ENCODE data around the gene TCN2.

DNA sequence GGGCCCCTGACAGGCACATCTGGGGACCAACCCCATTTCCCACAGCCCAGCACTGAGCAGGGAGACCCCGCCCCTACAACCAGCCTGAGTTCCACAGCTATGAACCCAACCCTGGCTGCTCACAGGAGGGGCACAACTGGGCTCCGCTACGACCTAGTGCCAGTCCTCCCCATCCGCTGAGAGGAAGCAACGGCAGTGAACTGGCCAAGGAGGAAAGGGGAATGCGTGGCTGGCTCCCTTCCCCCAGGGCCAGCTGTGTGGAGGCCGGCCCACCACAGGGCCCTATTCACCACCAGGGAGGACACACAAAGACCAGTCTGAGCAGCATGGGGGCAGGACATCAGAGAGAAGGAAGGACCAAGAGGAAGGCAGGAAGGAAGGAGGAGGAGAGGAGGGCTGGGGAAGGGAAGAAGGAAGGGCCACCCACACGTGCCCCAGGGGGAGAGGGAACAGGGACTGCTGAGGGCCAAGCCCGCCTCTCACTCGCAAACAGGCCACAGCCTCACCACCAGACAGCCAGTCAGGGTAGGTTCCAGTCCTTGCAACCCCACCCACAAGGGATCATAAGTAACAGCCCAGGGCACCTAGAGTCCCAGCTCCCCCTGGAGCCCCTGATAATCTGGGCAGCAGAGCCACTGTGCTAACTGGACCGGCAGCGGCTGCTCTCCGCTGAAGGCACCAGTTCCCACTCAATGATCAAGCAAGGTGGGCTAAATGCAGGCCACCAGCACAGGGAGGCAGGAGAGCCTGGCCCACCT lies 24.0 kb upstream of the TCN2 start:
- TF ChIP-seq, protein P1, sequence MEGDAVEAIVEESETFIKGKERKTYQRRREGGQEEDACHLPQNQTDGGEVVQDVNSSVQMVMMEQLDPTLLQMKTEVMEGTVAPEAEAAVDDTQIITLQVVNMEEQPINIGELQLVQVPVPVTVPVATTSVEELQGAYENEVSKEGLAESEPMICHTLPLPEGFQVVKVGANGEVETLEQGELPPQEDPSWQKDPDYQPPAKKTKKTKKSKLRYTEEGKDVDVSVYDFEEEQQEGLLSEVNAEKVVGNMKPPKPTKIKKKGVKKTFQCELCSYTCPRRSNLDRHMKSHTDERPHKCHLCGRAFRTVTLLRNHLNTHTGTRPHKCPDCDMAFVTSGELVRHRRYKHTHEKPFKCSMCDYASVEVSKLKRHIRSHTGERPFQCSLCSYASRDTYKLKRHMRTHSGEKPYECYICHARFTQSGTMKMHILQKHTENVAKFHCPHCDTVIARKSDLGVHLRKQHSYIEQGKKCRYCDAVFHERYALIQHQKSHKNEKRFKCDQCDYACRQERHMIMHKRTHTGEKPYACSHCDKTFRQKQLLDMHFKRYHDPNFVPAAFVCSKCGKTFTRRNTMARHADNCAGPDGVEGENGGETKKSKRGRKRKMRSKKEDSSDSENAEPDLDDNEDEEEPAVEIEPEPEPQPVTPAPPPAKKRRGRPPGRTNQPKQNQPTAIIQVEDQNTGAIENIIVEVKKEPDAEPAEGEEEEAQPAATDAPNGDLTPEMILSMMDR (conservative IDR thresholded peaks at IDR 0.05; ENCODE audit: low read length), result no peak
- no peak for TF ChIP-seq EZH2phosphoT487 (IDR thresholded peaks at IDR 0.05; ENCODE audit: borderline replicate concordance, low read depth, low read length)
